Keratinocyte (primary cell): ENCODE data around the gene FOXB2.

Experiments used
- EZH2 ChIP-seq: IDR thresholded peaks from one replicate; pipeline ENCODE4 v1.6.1; 2012; ENCODE audit warnings: inconsistent platforms, mild to moderate bottlenecking, low read length, moderate library complexity
- TF ChIP-seq, protein P1 (sequence below), 3 experiments: IDR thresholded peaks in 1 of 3; conservative IDR thresholded peaks in 1 of 3; optimal IDR thresholded peaks in 1 of 3; 2 replicates in 2 of 3; 3 replicates in 1 of 3; pipeline versions ENCODE3 to v1.5.1; 2011; ENCODE audit warnings: low read length in 3 of 3, mild to moderate bottlenecking in 3 of 3, moderate library complexity in 2 of 3, control low read depth in 1 of 3, inconsistent platforms in 1 of 3; ENCODE audit not compliant: insufficient read depth in 2 of 3; ENCODE audit errors: extremely low read depth in 1 of 3

DNA sequence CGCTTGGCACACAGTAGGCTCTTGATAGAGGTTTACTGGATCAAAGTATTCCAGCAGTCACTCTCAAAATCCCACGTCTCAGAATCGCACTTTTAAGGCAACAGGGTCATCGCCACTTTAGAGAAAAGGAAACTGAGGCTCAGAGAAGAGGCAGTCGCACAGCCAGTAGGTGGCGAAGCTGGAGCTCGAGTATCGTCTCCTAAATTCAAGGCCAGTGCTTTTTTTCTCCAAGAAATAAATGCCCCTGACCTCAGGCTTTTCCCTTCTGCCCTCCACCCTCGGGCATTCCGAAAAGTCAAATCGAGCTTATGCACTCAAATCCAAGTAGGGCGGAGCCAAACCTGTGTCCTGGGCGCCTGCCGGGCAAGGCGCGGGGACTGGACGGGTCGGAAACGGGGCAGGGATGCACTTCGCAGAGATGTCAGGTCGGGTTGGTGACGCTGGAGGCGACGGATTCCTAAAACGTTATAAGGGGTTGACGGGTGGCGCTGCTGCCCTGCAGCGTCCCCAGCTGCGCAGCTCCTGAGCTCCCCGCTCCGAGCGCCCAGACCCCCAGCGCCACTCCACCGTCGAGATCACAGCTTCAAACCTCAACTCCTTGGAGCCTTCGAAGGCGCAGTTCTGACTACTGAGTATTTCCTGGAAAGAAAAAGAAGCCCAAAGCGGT, 4.7 kb upstream of the FOXB2 start:
- TF ChIP-seq, protein P1, sequence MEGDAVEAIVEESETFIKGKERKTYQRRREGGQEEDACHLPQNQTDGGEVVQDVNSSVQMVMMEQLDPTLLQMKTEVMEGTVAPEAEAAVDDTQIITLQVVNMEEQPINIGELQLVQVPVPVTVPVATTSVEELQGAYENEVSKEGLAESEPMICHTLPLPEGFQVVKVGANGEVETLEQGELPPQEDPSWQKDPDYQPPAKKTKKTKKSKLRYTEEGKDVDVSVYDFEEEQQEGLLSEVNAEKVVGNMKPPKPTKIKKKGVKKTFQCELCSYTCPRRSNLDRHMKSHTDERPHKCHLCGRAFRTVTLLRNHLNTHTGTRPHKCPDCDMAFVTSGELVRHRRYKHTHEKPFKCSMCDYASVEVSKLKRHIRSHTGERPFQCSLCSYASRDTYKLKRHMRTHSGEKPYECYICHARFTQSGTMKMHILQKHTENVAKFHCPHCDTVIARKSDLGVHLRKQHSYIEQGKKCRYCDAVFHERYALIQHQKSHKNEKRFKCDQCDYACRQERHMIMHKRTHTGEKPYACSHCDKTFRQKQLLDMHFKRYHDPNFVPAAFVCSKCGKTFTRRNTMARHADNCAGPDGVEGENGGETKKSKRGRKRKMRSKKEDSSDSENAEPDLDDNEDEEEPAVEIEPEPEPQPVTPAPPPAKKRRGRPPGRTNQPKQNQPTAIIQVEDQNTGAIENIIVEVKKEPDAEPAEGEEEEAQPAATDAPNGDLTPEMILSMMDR (optimal IDR thresholded peaks at IDR 0.05 in 1 of 3, IDR thresholded peaks at IDR 0.05 in 1 of 3, conservative IDR thresholded peaks at IDR 0.05 in 1 of 3; ENCODE audit: extremely low read depth in 1 of 3, insufficient read depth in 2 of 3, low read length in 3 of 3), result peak; percentile 43 to 63 (median 52)
- no peak for TF ChIP-seq EZH2
